Measurements from ENCODE around the gene HBS1L.
"Not testable (repeated sequence)": the region's sequence is repeated elsewhere in the genome, so short reads cannot be mapped to it uniquely, and the experiment has no call there.

Gene HBS1L

GRCh38 chr6:135073756-135074393 lies 19.3 kb upstream of the HBS1L start:
- FAIRE-seq: no peak

- FAIRE-seq: no peak
Observed at GRCh38 chr6:135073217-135073616, 18.6 kb upstream of the HBS1L start.

GRCh38 chr6:135072753-135073152 lies 18.1 kb upstream of the HBS1L start:
- no peak for FAIRE-seq

- no peak for FAIRE-seq
Observed at GRCh38 chr6:135071541-135071940, 16.9 kb upstream of the HBS1L start.

GRCh38 chr6:135067911-135068310 lies 13.3 kb upstream of the HBS1L start:
- no peak for FAIRE-seq

- no peak for FAIRE-seq
Observed at GRCh38 chr6:135066806-135067205, 12.2 kb upstream of the HBS1L start.

- FAIRE-seq: no peak
Observed at GRCh38 chr6:135066397-135066796, 11.8 kb upstream of the HBS1L start.

- no peak for FAIRE-seq
Observed at GRCh38 chr6:135064586-135064985, 10.0 kb upstream of the HBS1L start.

GRCh38 chr6:135063926-135064325 lies 9.3 kb upstream of the HBS1L start:
- no peak for FAIRE-seq

- FAIRE-seq: no peak
Observed at GRCh38 chr6:135062735-135063134, 8.1 kb upstream of the HBS1L start.

GRCh38 chr6:135060076-135060475 lies 5.5 kb upstream of the HBS1L start:
- FAIRE-seq: no peak

- not testable (repeated sequence) for FAIRE-seq
Observed at GRCh38 chr6:135058299-135058698, 3.7 kb upstream of the HBS1L start.

GRCh38 chr6:135056632-135057031 lies 2.0 kb upstream of the HBS1L start:
- no peak for FAIRE-seq

GRCh38 chr6:135054226-135054568 lies 425 bp downstream of the HBS1L start:
- FAIRE-seq: no peak

- FAIRE-seq: no peak
Observed at GRCh38 chr6:135053406-135053805, 1.2 kb downstream of the HBS1L start.

GRCh38 chr6:135052939-135053338 lies 1.7 kb downstream of the HBS1L start:
- no peak for FAIRE-seq

GRCh38 chr6:135048915-135049314 lies 5.7 kb downstream of the HBS1L start:
- no peak for FAIRE-seq

GRCh38 chr6:135047336-135047735 lies 7.3 kb downstream of the HBS1L start:
- no peak for FAIRE-seq

- FAIRE-seq: no peak
Observed at GRCh38 chr6:135046912-135047311, 7.7 kb downstream of the HBS1L start.

GRCh38 chr6:135044639-135045038 lies 10.0 kb downstream of the HBS1L start:
- FAIRE-seq: no peak

GRCh38 chr6:135043846-135044245 lies 10.8 kb downstream of the HBS1L start:
- no peak for FAIRE-seq

- no peak for FAIRE-seq
Observed at GRCh38 chr6:135043364-135043763, 11.3 kb downstream of the HBS1L start.

- FAIRE-seq: no peak
Observed at GRCh38 chr6:135038335-135038734, 16.3 kb downstream of the HBS1L start.

- no peak for FAIRE-seq
Observed at GRCh38 chr6:135037541-135037940, 17.1 kb downstream of the HBS1L start.

GRCh38 chr6:135036731-135037420 lies 17.7 kb downstream of the HBS1L start:
- FAIRE-seq: no peak
